HepG2 (cell line): Measurements from ENCODE around the gene ZNF320. TPM values are rescaled to one million over a fixed set of nuclear protein-coding genes. Genes with fewer than 3 reads are reported as not detected.

Source experiments
- ATAC-seq: fragments of 200-7000 bp; cut with Tn5 transposase; 3 replicates; pipeline ENCODE4 v1.9.1; 2020; ENCODE audit warnings: mild to moderate bottlenecking, moderate library complexity
- BruUV-seq: library from RNA; stranded (reverse); fragments of 400-500 nt; replicated peaks from 2 replicates; lab custom pipeline; 2021; lab: Mats Ljungman, UMichigan
- CTCF ChIA-PET: fragments of 300-600 bp; formaldehyde crosslinking; extraction: SDS; loops from one replicate; lab custom pipeline; 2021; ENCODE audit warnings: low total read pairs, inconsistent platforms, low intra/inter-chr PET ratio; lab: Yijun Ruan, JAX
- POLR2A ChIA-PET: fragments of 350-600 bp; sonication (Branson Sonifier 250); formaldehyde crosslinking; loops from one replicate; lab custom pipeline; 2020; ENCODE audit warnings: antibody characterized with exemption, inconsistent platforms; lab: Yijun Ruan, JAX
- DNase-seq: peaks from one replicate; pipeline ENCODE4 v3.0.0-alpha.2; 2015; ENCODE audit warnings: low spot score
- FAIRE-seq: peaks from 3 replicates; lab custom pipeline; 2011; peaks lifted over from hg19 to GRCh38; lab: Jason Lieb, UNC
- H2AFZ ChIP-seq: one replicate; pipeline ENCODE4 v1.6.1; 2011; ENCODE audit warnings: low read length, inconsistent platforms
- H3K27ac ChIP-seq: fragments of 300-600 bp; 3 replicates; pipeline ENCODE4 v1.8.0; 2011; ENCODE audit warnings: mixed run types, mild to moderate bottlenecking, mixed read lengths, low read length, inconsistent platforms; ENCODE audit not compliant: insufficient read depth; ENCODE audit errors: extremely low read length
- H3K27me3 ChIP-seq, 2 experiments: fragments of 200-600 bp in 1 of 2; 2 replicates in 1 of 2; 3 replicates in 1 of 2; pipeline versions ENCODE4 v1.6.0 to v1.8.0; 2011; ENCODE audit warnings: low read length in 2 of 2, mild to moderate bottlenecking in 2 of 2, moderate library complexity in 2 of 2, inconsistent platforms in 1 of 2; ENCODE audit not compliant: insufficient read depth in 2 of 2, control insufficient read depth in 1 of 2
- H3K36me3 ChIP-seq, 2 experiments: fragments of 200-600 bp in 1 of 2; replicated peaks in 1 of 2; 2 replicates in 1 of 2; 3 replicates in 1 of 2; pipeline versions ENCODE4 v1.5.1 to v1.8.0; 2011; ENCODE audit warnings: low read length in 2 of 2, inconsistent platforms in 1 of 2; ENCODE audit not compliant: insufficient read depth in 2 of 2, control insufficient read depth in 1 of 2
- H3K4me1 ChIP-seq: 2 replicates; pipeline ENCODE4 v1.5.1; 2012; ENCODE audit warnings: low read length, inconsistent platforms; ENCODE audit not compliant: insufficient read depth
- H3K4me2 ChIP-seq: 2 replicates; pipeline ENCODE4 v1.6.0; 2011; ENCODE audit warnings: low read depth, low read length, inconsistent platforms
- H3K4me3 ChIP-seq, 3 experiments: fragments of 200-600 bp in 1 of 3; sonication (generic), shearing (Covaris generic) in 1 of 3; replicated peaks in 1 of 3; 2 replicates each; pipeline ENCODE4 v1.5.1; 2011 to 2016; ENCODE audit warnings: low read length in 3 of 3, inconsistent platforms in 2 of 3, low read depth in 2 of 3, mild to moderate bottlenecking in 2 of 3, control low read depth in 1 of 3, mixed read lengths in 1 of 3; ENCODE audit not compliant: insufficient read depth in 1 of 3
- H3K79me2 ChIP-seq: one replicate; pipeline ENCODE4 v1.6.1; 2011; ENCODE audit warnings: low read length, inconsistent platforms; ENCODE audit not compliant: insufficient read depth
- H3K9ac ChIP-seq: 2 replicates; pipeline ENCODE4 v1.6.0; 2011; ENCODE audit warnings: mild to moderate bottlenecking, low read depth, low read length, inconsistent platforms; ENCODE audit not compliant: insufficient read depth
- H3K9me3 ChIP-seq: 2 replicates; pipeline ENCODE4 v1.5.1; 2012; ENCODE audit warnings: mild to moderate bottlenecking, low read length
- H4K20me1 ChIP-seq: 2 replicates; pipeline ENCODE4 v1.6.0; 2011; ENCODE audit warnings: inconsistent platforms, mild to moderate bottlenecking, low read length, moderate library complexity; ENCODE audit not compliant: insufficient read depth
- AGO2 ChIP-seq: fragments of 200-400 bp; formaldehyde crosslinking; optimal IDR thresholded peaks from 2 replicates; pipeline ENCODE3; 2017; ENCODE audit warnings: mild to moderate bottlenecking, low read depth, low read length, moderate library complexity
- CEBPB ChIP-seq: IDR thresholded peaks from 2 replicates; pipeline ENCODE4 v1.6.1; 2011; ENCODE audit warnings: low read depth, low read length, improper control_type of control experiment, borderline replicate concordance
- KDM3A ChIP-seq: IDR thresholded peaks from 2 replicates; pipeline ENCODE4 v1.6.1; 2018; ENCODE audit warnings: low read depth, missing compliant biosample characterization
- LCORL ChIP-seq, 2 experiments: fragments of 450-650 bp in 1 of 2; sonication (generic) in 1 of 2; formaldehyde crosslinking in 1 of 2; IDR thresholded peaks; 2 replicates each; pipeline versions ENCODE4 v1.5.0 to v1.6.1; 2017 to 2020; ENCODE audit warnings: antibody characterized with exemption in 1 of 2, missing genetic modification reagents in 1 of 2
- NR3C1 ChIP-seq: sonication (generic); formaldehyde crosslinking; IDR thresholded peaks from 2 replicates; pipeline ENCODE4 v1.4.0; 2020; ENCODE audit warnings: missing genetic modification reagents
- PHF20 ChIP-seq: sonication (generic); formaldehyde crosslinking; IDR thresholded peaks from 2 replicates; pipeline ENCODE4 v1.5.0; 2020; ENCODE audit warnings: mild to moderate bottlenecking, missing genetic modification reagents
- SMAD3 ChIP-seq: sonication (generic); formaldehyde crosslinking; IDR thresholded peaks from 2 replicates; pipeline ENCODE4 v1.4.0; 2020; ENCODE audit warnings: missing genetic modification reagents
- SNAI1 ChIP-seq: sonication (generic); formaldehyde crosslinking; IDR thresholded peaks from 2 replicates; pipeline ENCODE4 v1.5.0; 2020; ENCODE audit warnings: mild to moderate bottlenecking, missing genetic modification reagents, borderline replicate concordance
- SP1 ChIP-seq, 2 experiments: fragments of 450-650 bp in 1 of 2; sonication (generic) in 1 of 2; formaldehyde crosslinking in 1 of 2; IDR thresholded peaks; 2 replicates each; pipeline versions ENCODE4 v1.4.0 to v1.6.1; 2016 to 2020; ENCODE audit warnings: missing genetic modification reagents in 1 of 2
- ZBTB1 ChIP-seq: sonication (generic); formaldehyde crosslinking; IDR thresholded peaks from 2 replicates; pipeline ENCODE4 v1.4.0; 2020; ENCODE audit warnings: missing genetic modification reagents, borderline replicate concordance
- ZNF3 ChIP-seq: IDR thresholded peaks from 2 replicates; pipeline ENCODE4 v1.7.0; 2017; ENCODE audit warnings: inconsistent platforms
- ZNF460 ChIP-seq: sonication (generic); formaldehyde crosslinking; IDR thresholded peaks from 2 replicates; pipeline ENCODE4 v1.5.1; 2020; ENCODE audit warnings: missing genetic modification reagents, mild to moderate bottlenecking, borderline replicate concordance
- ZNF672 ChIP-seq: sonication (generic); formaldehyde crosslinking; IDR thresholded peaks from 2 replicates; pipeline ENCODE4 v1.8.1; 2022; ENCODE audit warnings: missing genetic modification reagents
- ZNF766 ChIP-seq: sonication (generic); formaldehyde crosslinking; IDR thresholded peaks from 2 replicates; pipeline ENCODE4 v1.5.0; 2020; ENCODE audit warnings: missing genetic modification reagents, borderline replicate concordance
- ZZZ3 ChIP-seq: sonication (generic); formaldehyde crosslinking; IDR thresholded peaks from 2 replicates; pipeline ENCODE4 v1.4.0; 2020; ENCODE audit warnings: missing genetic modification reagents, mild to moderate bottlenecking, borderline replicate concordance
- WGBS: methylation state at CpG from one replicate; pipeline ENCODE4 v1.1.6; 2017; ENCODE audit warnings: low lambda C conversion rate; 5-methylcytosine and 5-hydroxymethylcytosine counted together
- in situ Hi-C: cut with HindIII; loops from 2 replicates; pipeline ENCODE4 v1.10.0; 2017; ENCODE audit warnings: low pct_unique_long_range_greater_than_20kb; ENCODE audit not compliant: extremely low pct_ligation_motif_present
- intact Hi-C: fragments of 100-400 bp; cut with micrococcal nuclease; formaldehyde crosslinking; loops from one replicate; pipeline ENCODE4 v1.10.0; 2022; ENCODE audit not compliant: unreplicated experiment
- polyA plus RNA-seq, 8 experiments: library from polyadenylated mRNA; depleted of rRNA in 3 of 8; stranded (reverse) in 7 of 8; unstranded in 1 of 8; fragments of >200 nt; fragmentation: Illumina TruSeq in 4 of 8; extraction: Trizol in 4 of 8; gene quantifications; 2 replicates each; pipeline versions ENCODE4 v1.2.1 to v1.2.3, GENCODE V29; 2011 to 2016; ENCODE audit warnings: low read depth in 4 of 8, missing spikeins in 1 of 8, mixed read lengths in 1 of 8; ENCODE audit not compliant: insufficient read depth in 1 of 8
- total RNA-seq, 5 experiments: library from RNA; depleted of rRNA; stranded (reverse); fragments of >200 nt; fragmentation: Illumina TruSeq; extraction: Trizol; gene quantifications; 2 replicates each; pipeline ENCODE4 v1.2.3, GENCODE V29; 2016; ENCODE audit warnings: low read depth in 1 of 5
- TF ChIP-seq, protein P1 (sequence below): sonication (generic); formaldehyde crosslinking; IDR thresholded peaks from 2 replicates; pipeline ENCODE4 v1.5.1; 2020; ENCODE audit warnings: missing genetic modification reagents, mild to moderate bottlenecking, borderline replicate concordance
- TF ChIP-seq, protein P2 (sequence below): sonication (generic); formaldehyde crosslinking; IDR thresholded peaks from 2 replicates; pipeline ENCODE4 v1.8.1; 2022; ENCODE audit warnings: mild to moderate bottlenecking, missing genetic modification reagents
- TF ChIP-seq, protein P3 (sequence below): sonication (generic); formaldehyde crosslinking; IDR thresholded peaks from 2 replicates; pipeline ENCODE4 v1.5.1; 2020; ENCODE audit warnings: missing genetic modification reagents, mild to moderate bottlenecking, borderline replicate concordance

The ZNF320 gene
- total and polyA plus RNA-seq, 2 of the 13 experiments (the other 11 are each of a cell fraction or from before 2014, with no cell fraction given) = 0.49 TPM; not detected in 1

DNA sequence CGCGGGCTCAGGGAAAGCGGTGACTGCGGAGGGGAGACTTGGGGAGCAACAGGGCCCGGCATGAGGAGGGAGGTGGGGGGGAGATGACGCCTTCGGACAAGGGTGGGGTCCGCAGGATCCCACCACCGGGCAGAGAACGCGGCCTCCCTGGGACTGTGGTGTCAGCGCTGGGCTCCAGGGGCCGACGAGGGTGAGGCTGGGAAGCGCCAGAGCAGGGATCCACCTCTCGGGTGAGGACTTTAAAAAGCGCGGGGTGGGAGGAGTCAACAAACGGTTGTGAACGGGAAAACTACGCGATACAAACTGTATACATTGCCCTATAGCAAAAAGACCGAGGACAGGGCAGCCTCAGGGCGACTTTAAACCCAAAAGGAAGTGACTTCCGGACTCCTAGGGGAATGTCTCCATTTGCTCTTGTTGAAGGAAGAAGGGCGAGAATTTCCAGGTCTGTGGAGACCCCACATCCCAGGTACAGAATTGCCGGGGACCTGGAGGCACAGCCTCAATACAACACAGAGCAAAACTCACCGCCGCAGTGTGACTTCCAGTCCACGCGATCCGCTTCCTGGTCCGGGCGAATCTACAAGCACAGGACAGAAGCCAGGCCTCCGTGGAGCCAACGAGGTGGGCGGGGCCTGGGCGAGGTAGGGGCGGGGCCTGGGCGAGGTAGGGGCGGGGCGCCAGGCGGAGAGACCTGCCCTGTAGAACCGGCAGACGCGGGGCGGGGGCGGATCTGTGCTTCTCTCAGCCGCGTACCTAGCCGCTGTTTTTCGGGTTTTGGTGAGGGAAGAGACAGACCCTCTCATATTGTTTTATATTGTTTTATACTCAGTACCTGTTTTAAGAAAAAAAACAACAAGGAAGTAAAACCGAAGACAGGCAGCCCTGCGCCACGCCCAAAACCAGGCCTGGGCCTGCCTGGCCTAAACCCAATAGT, 25.7 kb upstream of the ZNF320 start, which contains the start of gene ZNF888 (continued):
- no peak for TF ChIP-seq ZZZ3 (CRISPR knock-in tag)
- peak; percentile 52; the same call in 1 of the 2 replicates for TF ChIP-seq PHF20 (CRISPR knock-in tag)
- TF ChIP-seq ZNF3 (CRISPR knock-in tag) = no peak
- TF ChIP-seq CEBPB = no peak
- no peak for TF ChIP-seq KDM3A (CRISPR knock-in tag)
- TF ChIP-seq, all 625 proteins: peak for 75

DNA sequence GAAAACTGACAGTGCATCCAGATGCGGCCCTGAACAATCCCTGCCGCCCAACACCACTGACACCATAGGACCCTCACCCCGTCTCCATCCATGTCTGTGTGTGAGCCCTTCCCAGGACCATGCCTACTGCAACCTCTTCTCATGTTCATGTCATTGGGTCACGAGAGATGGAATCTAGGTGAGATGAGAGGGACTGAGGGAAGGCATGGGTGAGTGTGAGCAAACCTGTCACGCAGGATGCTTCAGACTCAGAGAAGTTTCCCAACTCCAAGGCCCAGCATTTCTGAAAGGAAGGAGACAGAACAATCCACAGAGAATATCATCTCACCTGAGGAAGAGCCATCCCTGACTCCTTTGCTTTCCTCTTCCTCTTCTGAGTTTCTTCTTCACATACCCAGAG, 20.1 kb upstream of the ZNF320 start:
- ChIA-PET CTCF (no interaction called here), POLR2A (no interaction called here)
- BruUV-seq = no TSS peak
- Histone ChIP-seq H3K27ac (no peak overlapping the region), H3K36me3 (peaks cover 6 to 15% of the 10 kb centered on the region in 2 experiments; a peak in 4 of 5 replicates), H3K4me3 (no peak overlapping the region), H3K4me1 (peaks cover 11% of the 10 kb centered on the region), H3K4me2 (no peak overlapping the region), H3K27me3 (no peaks in the 10 kb centered on the region), H3K9ac (no peak overlapping the region), H3K9me3 (no peaks in the 10 kb centered on the region; the same call in 1 of the 2 replicates), H4K20me1 (no peaks in the 10 kb centered on the region), H2AFZ (no peak overlapping the region), H3K79me2 (no peaks in the 10 kb centered on the region)
- in situ Hi-C loops = no loop called here
- intact Hi-C loops = no loop called here
- WGBS = 98% methylated on average over 5 of the region's 5 CpGs
- ATAC-seq (no peak), FAIRE-seq (no peak), DNase-seq (no peak)
- TF ChIP-seq ZNF766 (CRISPR knock-in tag) (no peak), SP1 (IDR thresholded peaks at IDR 0.05) (no peak), SP1 (CRISPR knock-in tag; IDR thresholded peaks at IDR 0.05) (no peak), LCORL (IDR thresholded peaks at IDR 0.05) (no peak), LCORL (CRISPR knock-in tag; IDR thresholded peaks at IDR 0.05) (no peak), ZNF460 (CRISPR knock-in tag) (no peak), ZNF672 (CRISPR knock-in tag) (no peak), ZBTB1 (CRISPR knock-in tag) (no peak), SMAD3 (CRISPR knock-in tag) (no peak), AGO2 (no peak), SNAI1 (CRISPR knock-in tag) (no peak), NR3C1 (CRISPR knock-in tag) (no peak)
- TF ChIP-seq, protein P1, sequence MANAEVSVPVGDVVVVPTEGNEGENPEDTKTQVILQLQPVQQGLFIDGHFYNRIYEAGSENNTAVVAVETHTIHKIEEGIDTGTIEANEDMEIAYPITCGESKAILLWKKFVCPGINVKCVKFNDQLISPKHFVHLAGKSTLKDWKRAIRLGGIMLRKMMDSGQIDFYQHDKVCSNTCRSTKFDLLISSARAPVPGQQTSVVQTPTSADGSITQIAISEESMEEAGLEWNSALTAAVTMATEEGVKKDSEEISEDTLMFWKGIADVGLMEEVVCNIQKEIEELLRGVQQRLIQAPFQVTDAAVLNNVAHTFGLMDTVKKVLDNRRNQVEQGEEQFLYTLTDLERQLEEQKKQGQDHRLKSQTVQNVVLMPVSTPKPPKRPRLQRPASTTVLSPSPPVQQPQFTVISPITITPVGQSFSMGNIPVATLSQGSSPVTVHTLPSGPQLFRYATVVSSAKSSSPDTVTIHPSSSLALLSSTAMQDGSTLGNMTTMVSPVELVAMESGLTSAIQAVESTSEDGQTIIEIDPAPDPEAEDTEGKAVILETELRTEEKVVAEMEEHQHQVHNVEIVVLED = no peak
- TF ChIP-seq, protein P2, sequence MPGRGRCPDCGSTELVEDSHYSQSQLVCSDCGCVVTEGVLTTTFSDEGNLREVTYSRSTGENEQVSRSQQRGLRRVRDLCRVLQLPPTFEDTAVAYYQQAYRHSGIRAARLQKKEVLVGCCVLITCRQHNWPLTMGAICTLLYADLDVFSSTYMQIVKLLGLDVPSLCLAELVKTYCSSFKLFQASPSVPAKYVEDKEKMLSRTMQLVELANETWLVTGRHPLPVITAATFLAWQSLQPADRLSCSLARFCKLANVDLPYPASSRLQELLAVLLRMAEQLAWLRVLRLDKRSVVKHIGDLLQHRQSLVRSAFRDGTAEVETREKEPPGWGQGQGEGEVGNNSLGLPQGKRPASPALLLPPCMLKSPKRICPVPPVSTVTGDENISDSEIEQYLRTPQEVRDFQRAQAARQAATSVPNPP (CRISPR knock-in tag) = no peak
- TF ChIP-seq, protein P3, sequence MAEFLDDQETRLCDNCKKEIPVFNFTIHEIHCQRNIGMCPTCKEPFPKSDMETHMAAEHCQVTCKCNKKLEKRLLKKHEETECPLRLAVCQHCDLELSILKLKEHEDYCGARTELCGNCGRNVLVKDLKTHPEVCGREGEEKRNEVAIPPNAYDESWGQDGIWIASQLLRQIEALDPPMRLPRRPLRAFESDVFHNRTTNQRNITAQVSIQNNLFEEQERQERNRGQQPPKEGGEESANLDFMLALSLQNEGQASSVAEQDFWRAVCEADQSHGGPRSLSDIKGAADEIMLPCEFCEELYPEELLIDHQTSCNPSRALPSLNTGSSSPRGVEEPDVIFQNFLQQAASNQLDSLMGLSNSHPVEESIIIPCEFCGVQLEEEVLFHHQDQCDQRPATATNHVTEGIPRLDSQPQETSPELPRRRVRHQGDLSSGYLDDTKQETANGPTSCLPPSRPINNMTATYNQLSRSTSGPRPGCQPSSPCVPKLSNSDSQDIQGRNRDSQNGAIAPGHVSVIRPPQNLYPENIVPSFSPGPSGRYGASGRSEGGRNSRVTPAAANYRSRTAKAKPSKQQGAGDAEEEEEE (CRISPR knock-in tag) = no peak
